H1 (cell line): ENCODE results near the gene MYOM1. TPM values are rescaled to one million over a fixed set of nuclear protein-coding genes. Genes with fewer than 3 reads are reported as not detected.

Experiments used
- CTCF ChIA-PET: fragments of 300-600 bp; sonication (Branson Sonifier 250); formaldehyde crosslinking; loops from one replicate; lab custom pipeline; 2021; ENCODE audit not compliant: partially characterized antibody; lab: Charles Lee
- POLR2A ChIA-PET: fragments of 300-600 bp; sonication (Branson Sonifier 250); formaldehyde crosslinking; loops from one replicate; lab custom pipeline; 2021; ENCODE audit warnings: inconsistent platforms; ENCODE audit not compliant: partially characterized antibody; lab: Charles Lee
- DNase-seq, 2 experiments: peaks; one replicate each; pipeline versions ENCODE4 v3.0.0 to v3.0.0-alpha.2; 2010 to 2022; ENCODE audit warnings: low spot score in 2 of 2, low read depth in 1 of 2, mixed read lengths in 1 of 2
- FAIRE-seq: peaks from 2 replicates; lab custom pipeline; 2011; peaks lifted over from hg19 to GRCh38; lab: Jason Lieb, UNC
- H2AFZ ChIP-seq: 2 replicates; pipeline ENCODE4 v1.8.1; 2012; ENCODE audit warnings: low read length, inconsistent platforms
- H2AK5ac ChIP-seq: 2 replicates; pipeline ENCODE4 v1.6.1; 2013; ENCODE audit warnings: low read depth, low read length
- H2BK120ac ChIP-seq: replicated peaks from 2 replicates; pipeline ENCODE3; 2013; ENCODE audit warnings: low read depth, low read length, inconsistent platforms
- H2BK12ac ChIP-seq: 2 replicates; pipeline ENCODE4 v1.6.1; 2013; ENCODE audit warnings: low read depth, low read length
- H2BK15ac ChIP-seq: 2 replicates; pipeline ENCODE4 v1.6.1; 2013; ENCODE audit warnings: low read length
- H2BK20ac ChIP-seq: 2 replicates; pipeline ENCODE4 v1.6.1; 2013; ENCODE audit warnings: low read length
- H2BK5ac ChIP-seq: 2 replicates; pipeline ENCODE4 v1.6.1; 2013; ENCODE audit warnings: low read depth, low read length
- H3K14ac ChIP-seq: 2 replicates; pipeline ENCODE4 v1.6.1; 2013; ENCODE audit warnings: inconsistent platforms; ENCODE audit not compliant: insufficient read length
- H3K18ac ChIP-seq: 2 replicates; pipeline ENCODE4 v1.6.1; 2013; ENCODE audit warnings: low read length; ENCODE audit errors: extremely low read depth
- H3K23ac ChIP-seq: 2 replicates; pipeline ENCODE4 v1.6.1; 2013; ENCODE audit warnings: inconsistent platforms; ENCODE audit not compliant: insufficient read length
- H3K23me2 ChIP-seq: 2 replicates; pipeline ENCODE4 v1.6.1; 2013; ENCODE audit warnings: low read depth, low read length
- H3K27ac ChIP-seq: 2 replicates; pipeline ENCODE4 v1.6.1; 2011; ENCODE audit warnings: low read depth, low read length, inconsistent platforms
- H3K27me3 ChIP-seq, 4 experiments: replicated peaks in 1 of 4; 1 replicate in 1 of 4; 2 replicates in 3 of 4; pipeline versions ENCODE4 v1.6.1 to v1.8.1; 2011 to 2013; ENCODE audit warnings: low read length in 3 of 4, mild to moderate bottlenecking in 3 of 4, inconsistent platforms in 2 of 4, mixed read lengths in 2 of 4, moderate library complexity in 1 of 4; ENCODE audit not compliant: control insufficient read depth in 3 of 4, insufficient read depth in 3 of 4; ENCODE audit errors: extremely low read depth in 1 of 4
- H3K36me3 ChIP-seq, 4 experiments: 2 replicates each; pipeline versions ENCODE4 v1.6.1 to v1.8.1; 2011 to 2013; ENCODE audit warnings: mild to moderate bottlenecking in 4 of 4, low read length in 3 of 4, moderate library complexity in 2 of 4, control low read depth in 1 of 4, inconsistent platforms in 1 of 4; ENCODE audit not compliant: insufficient read depth in 4 of 4, control insufficient read depth in 2 of 4
- H3K4ac ChIP-seq: replicated peaks from 2 replicates; pipeline ENCODE3; 2013; ENCODE audit warnings: low read length, low read depth, mixed read lengths, inconsistent platforms; ENCODE audit not compliant: insufficient read length
- H3K4me1 ChIP-seq, 4 experiments: replicated peaks in 1 of 4; 1 replicate in 1 of 4; 2 replicates in 3 of 4; pipeline versions ENCODE4 v1.6.1 to v1.8.1; 2011 to 2013; ENCODE audit warnings: low read length in 3 of 4, inconsistent platforms in 2 of 4, mixed read lengths in 1 of 4; ENCODE audit not compliant: insufficient read depth in 4 of 4, control insufficient read depth in 3 of 4
- H3K4me2 ChIP-seq, 2 experiments: 2 replicates each; pipeline versions ENCODE4 v1.6.1 to v1.8.1; 2011 to 2013; ENCODE audit warnings: low read depth in 2 of 2, low read length in 2 of 2, control low read depth in 1 of 2, inconsistent platforms in 1 of 2, mild to moderate bottlenecking in 1 of 2; ENCODE audit not compliant: insufficient read depth in 1 of 2
- H3K4me3 ChIP-seq, 4 experiments: fragments of 200-600, 300-600 bp in 1 of 4; sonication (generic), shearing (Covaris generic), sonication (Bioruptor Twin) in 1 of 4; 2 replicates each; pipeline versions ENCODE4 v1.5.1 to v1.8.1; 2011 to 2016; ENCODE audit warnings: low read length in 4 of 4, low read depth in 3 of 4, control low read depth in 2 of 4, inconsistent platforms in 2 of 4, mild to moderate bottlenecking in 2 of 4, mixed read lengths in 1 of 4, moderate library complexity in 1 of 4; ENCODE audit not compliant: insufficient read depth in 2 of 4; ENCODE audit errors: extremely low read depth in 1 of 4
- H3K56ac ChIP-seq: replicated peaks from 2 replicates; pipeline ENCODE3; 2013; ENCODE audit warnings: low read depth, mild to moderate bottlenecking, mixed read lengths, low read length, inconsistent platforms; ENCODE audit not compliant: insufficient read length
- H3K79me1 ChIP-seq: 2 replicates; pipeline ENCODE4 v1.6.1; 2013; ENCODE audit warnings: low read depth, low read length, control low read depth
- H3K79me2 ChIP-seq, 2 experiments: 2 replicates each; pipeline versions ENCODE4 v1.6.1 to v1.8.1; 2012 to 2013; ENCODE audit warnings: low read length in 2 of 2, mild to moderate bottlenecking in 2 of 2, inconsistent platforms in 1 of 2; ENCODE audit not compliant: insufficient read depth in 2 of 2, control insufficient read depth in 1 of 2
- H3K9ac ChIP-seq, 4 experiments: replicated peaks in 1 of 4; 1 replicate in 1 of 4; 2 replicates in 3 of 4; pipeline versions ENCODE4 v1.6.1 to v1.8.1; 2011 to 2013; ENCODE audit warnings: low read depth in 3 of 4, low read length in 3 of 4, control low read depth in 2 of 4, mild to moderate bottlenecking in 2 of 4, moderate library complexity in 2 of 4, inconsistent platforms in 1 of 4; ENCODE audit errors: extremely low read depth in 1 of 4
- H3K9me3 ChIP-seq, 2 experiments: 2 replicates each; pipeline versions ENCODE4 v1.6.1 to v1.8.1; 2012 to 2013; ENCODE audit warnings: mild to moderate bottlenecking in 2 of 2, moderate library complexity in 2 of 2, control low read depth in 1 of 2, inconsistent platforms in 1 of 2, low read depth in 1 of 2, low read length in 1 of 2, mixed read lengths in 1 of 2; ENCODE audit not compliant: insufficient read depth in 2 of 2
- H4K20me1 ChIP-seq, 2 experiments: replicated peaks in 1 of 2; 2 replicates each; pipeline versions ENCODE3 to v1.8.1; 2011 to 2013; ENCODE audit warnings: inconsistent platforms in 2 of 2, low read length in 2 of 2, mild to moderate bottlenecking in 1 of 2; ENCODE audit not compliant: insufficient read depth in 2 of 2, control insufficient read depth in 1 of 2
- H4K5ac ChIP-seq: 2 replicates; pipeline ENCODE4 v1.6.1; 2013; ENCODE audit warnings: low read length, low read depth, mixed read lengths, inconsistent platforms; ENCODE audit not compliant: insufficient read length
- H4K8ac ChIP-seq: 2 replicates; pipeline ENCODE4 v1.8.0; 2013; ENCODE audit warnings: mild to moderate bottlenecking, moderate library complexity, low read length, inconsistent platforms; ENCODE audit not compliant: insufficient read depth; ENCODE audit errors: extremely low read depth
- H4K91ac ChIP-seq: replicated peaks from 2 replicates; pipeline ENCODE3; 2013; ENCODE audit warnings: low read length, mixed read lengths, inconsistent platforms; ENCODE audit not compliant: insufficient read length
- EP300 ChIP-seq, 2 experiments: IDR thresholded peaks; 1 replicate in 1 of 2; 2 replicates in 1 of 2; pipeline ENCODE4 v1.6.1; 2011 to 2012; ENCODE audit warnings: low read depth in 2 of 2, low read length in 2 of 2, mild to moderate bottlenecking in 2 of 2, borderline replicate concordance in 1 of 2, inconsistent platforms in 1 of 2, moderate library complexity in 1 of 2
- KDM5A ChIP-seq: fragments of 200-600 bp; IDR thresholded peaks from 2 replicates; pipeline ENCODE4 v1.7.1; 2012; ENCODE audit warnings: mild to moderate bottlenecking, low read length, inconsistent platforms, mixed read lengths
- RBBP5 ChIP-seq: IDR thresholded peaks from 2 replicates; pipeline ENCODE4 v1.7.1; 2012; ENCODE audit warnings: low read depth, mild to moderate bottlenecking, inconsistent platforms, low read length, moderate library complexity, borderline replicate concordance
- RNF2 ChIP-seq: fragments of 200-900, 300-1000 bp; sonication (generic); IDR thresholded peaks from 2 replicates; pipeline ENCODE4 v1.7.1; 2016; ENCODE audit warnings: borderline replicate concordance, low read depth, mild to moderate bottlenecking, antibody characterized with exemption, low read length; ENCODE audit not compliant: poor library complexity, severe bottlenecking; ENCODE audit errors: missing control alignments
- RXRA ChIP-seq: IDR thresholded peaks from 2 replicates; pipeline ENCODE4 v1.6.1; 2011; ENCODE audit warnings: low read depth, mild to moderate bottlenecking, low read length, moderate library complexity; ENCODE audit not compliant: insufficient read depth
- SP1 ChIP-seq: IDR thresholded peaks from 2 replicates; pipeline ENCODE4 v1.6.1; 2011; ENCODE audit warnings: low read depth, low read length
- SUZ12 ChIP-seq: fragments of 200-600 bp; sonication (generic); IDR thresholded peaks from 2 replicates; pipeline ENCODE4 v1.6.1; 2012; ENCODE audit warnings: mild to moderate bottlenecking, inconsistent platforms, low read length, moderate library complexity, mixed read lengths
- WGBS, 2 experiments: shearing (Covaris generic) in 1 of 2; methylation state at CpG; one replicate each; pipeline versions ENCODE4 v1.1.6 to v1.1.7; 2013 to 2015; ENCODE audit warnings: low lambda C conversion rate in 2 of 2, mixed read lengths in 2 of 2, inconsistent platforms in 1 of 2, low coverage in 1 of 2, missing lambda C conversion rate in 1 of 2; ENCODE audit not compliant: insufficient replicate concordance in 2 of 2, insufficient coverage in 1 of 2, insufficient read length in 1 of 2; ENCODE audit errors: extremely low coverage in 1 of 2, missing lambda C conversion rate in 1 of 2; 5-methylcytosine and 5-hydroxymethylcytosine counted together
- polyA plus RNA-seq, 7 experiments: library from polyadenylated mRNA; depleted of rRNA in 3 of 7; stranded (reverse) in 5 of 7; unstranded in 2 of 7; fragments of >200 nt in 5 of 7; fragments of 200-250 nt in 2 of 7; gene quantifications; 1 replicate in 5 of 7; 2 replicates in 1 of 7; 4 replicates in 1 of 7; pipeline versions ENCODE4 v1.2.1 to v1.2.3, GENCODE V29; 2011 to 2013; ENCODE audit warnings: missing spikeins in 2 of 7, mixed read lengths in 2 of 7
- total RNA-seq: library from RNA; stranded (reverse); fragmentation: NEBNext Ultra II Directional; extraction: Animal tissue kit (Norgen Biotek cat#: 25700); gene quantifications from 2 replicates; pipeline ENCODE4 v1.2.1, GENCODE V29; 2021
- TF ChIP-seq, protein P1 (sequence below): IDR thresholded peaks from 2 replicates; pipeline ENCODE4 v1.6.1; 2011; ENCODE audit warnings: low read depth, mild to moderate bottlenecking, low read length; ENCODE audit not compliant: insufficient read depth

Gene MYOM1
- total and polyA plus RNA-seq, 2 of the 8 experiments (the other 6 are each of a cell fraction or from before 2014, with no cell fraction given) = 0.06 to 0.32 TPM

DNA sequence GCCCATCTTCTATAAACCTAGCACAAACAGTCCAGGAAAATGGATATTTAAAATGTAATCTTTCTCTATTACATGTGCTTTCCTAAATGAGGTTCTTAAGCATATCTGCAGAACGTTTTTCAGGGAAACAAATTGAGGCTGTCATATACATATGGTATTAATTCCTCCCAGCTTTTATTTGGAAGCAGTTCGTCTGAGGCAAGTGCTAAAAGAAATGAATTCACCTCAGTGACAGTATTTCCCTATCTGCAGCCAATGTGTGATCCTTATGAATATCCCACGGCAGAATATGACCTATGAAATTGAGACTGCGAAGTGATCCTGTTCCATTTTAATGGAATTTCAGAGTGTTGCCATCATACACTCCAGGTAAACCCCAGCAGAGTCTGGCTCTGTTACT is 7.1 kb downstream of the MYOM1 start:
- Histone ChIP-seq H3K79me1 (no peaks in the 10 kb centered on the region), H2AFZ (no peak overlapping the region), H3K9ac (no peak overlapping the region), H4K91ac (no peak overlapping the region), H4K5ac (no peak overlapping the region), H3K9me3 (no peaks in the 10 kb centered on the region; a peak in 1 of 4 replicates), H2BK5ac (no peak overlapping the region), H2BK15ac (no peak overlapping the region), H2BK120ac (no peak overlapping the region), H3K4me2 (no peak overlapping the region), H3K27ac (no peak overlapping the region), H3K4ac (no peak overlapping the region), H3K27me3 (no peaks in the 10 kb centered on the region), H3K56ac (no peak overlapping the region), H3K23ac (no peak overlapping the region), H3K14ac (no peak overlapping the region), H3K18ac (no peak overlapping the region), H2AK5ac (no peak overlapping the region), H2BK12ac (no peak overlapping the region), H3K23me2 (no peaks in the 10 kb centered on the region), H4K20me1 (no peaks in the 10 kb centered on the region), H3K36me3 (no peaks in the 10 kb centered on the region), H4K8ac (no peak overlapping the region), H3K79me2 (no peaks in the 10 kb centered on the region), H3K4me3 (no peak overlapping the region), H2BK20ac (no peak overlapping the region), H3K4me1 (no peaks in the 10 kb centered on the region; a peak in 1 of 7 replicates)
- whole genome bisulfite sequencing, 2 experiments = 85% methylated on average over 4 of the region's 4 CpGs; no CpG with 5 or more reads in 1 of the 2 experiments
- no peak for DNase-seq
- TF ChIP-seq RBBP5 (no peak), RXRA (no peak), SP1 (no peak), RNF2 (no peak), KDM5A (no peak), EP300 (IDR thresholded peaks at IDR 0.05; ENCODE audit: borderline replicate concordance in 1 of 2, low read depth in 2 of 2, low read length in 2 of 2) (no peak), SUZ12 (no peak)
- TF ChIP-seq, protein P1, sequence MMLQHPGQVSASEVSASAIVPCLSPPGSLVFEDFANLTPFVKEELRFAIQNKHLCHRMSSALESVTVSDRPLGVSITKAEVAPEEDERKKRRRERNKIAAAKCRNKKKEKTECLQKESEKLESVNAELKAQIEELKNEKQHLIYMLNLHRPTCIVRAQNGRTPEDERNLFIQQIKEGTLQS = no peak
- ChIA-PET CTCF (interaction anchor here (2.0 kb wide), 1 partner anchor 9 kb away, joined by 6 read pairs; no protein-coding TSS in a partner anchor), POLR2A (no interaction called here)
- FAIRE-seq = no peak
